ENCODE measurements around the gene KASH5.

DNA sequence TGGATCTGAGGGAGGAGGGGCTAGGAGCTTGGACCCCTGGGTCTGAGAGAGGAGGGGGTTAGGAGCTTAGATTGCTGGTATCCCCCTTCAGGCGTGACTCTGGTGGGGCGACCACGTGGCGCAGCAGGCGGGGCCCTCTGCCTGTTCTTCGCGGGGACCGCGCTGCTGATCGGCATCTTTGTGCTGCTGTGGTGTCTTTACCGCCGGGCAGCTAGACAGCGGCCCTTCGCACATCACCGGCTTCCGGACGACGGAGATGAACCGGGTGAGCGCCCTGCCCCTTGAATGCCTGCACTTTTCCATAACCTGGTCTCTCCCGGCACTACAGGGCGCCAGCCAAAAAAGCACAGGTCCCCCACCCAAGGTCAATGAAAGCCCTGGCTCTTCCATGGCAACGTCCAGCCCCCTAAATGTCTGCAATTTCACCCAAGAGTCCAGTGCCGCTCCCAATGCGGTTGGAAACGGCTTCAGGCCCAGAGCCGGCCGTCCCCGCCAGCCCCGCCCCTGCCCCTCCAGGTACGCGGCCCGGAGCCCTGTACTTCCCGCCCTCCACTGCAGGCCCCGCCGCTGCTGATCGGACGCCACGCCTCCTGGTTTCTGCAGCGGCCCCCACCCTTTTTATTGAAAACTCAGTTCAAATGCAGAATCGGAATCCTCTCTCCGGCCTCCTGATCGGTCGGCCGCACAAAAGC, 40.0 kb downstream of the KASH5 start:
- TF ChIP-seq SP1 (CRISPR knock-in tag; conservative IDR thresholded peaks at IDR 0.05) (peak; percentile 62; the same call in 1 of the 2 replicates), FOXP1 (CRISPR knock-in tag; IDR thresholded peaks at IDR 0.05; ENCODE audit: borderline replicate concordance) (peak; percentile 72; the same call in 1 of the 2 replicates)
